Effector memory CD8-positive, alpha-beta T cell (primary cell): ENCODE data around the gene SBK2.
"Not testable (repeated sequence)": the region's sequence is repeated elsewhere in the genome, so short reads cannot be mapped to it uniquely, and the experiment has no call there.

Source experiments
- ATAC-seq: fragments of 150-1000 bp; cut with Tn5 transposase; replicated peaks from 2 replicates; pipeline ENCODE4 v1.10.0; 2021; ENCODE audit warnings: mild to moderate bottlenecking, moderate library complexity
- DNase-seq, 3 experiments: peaks; one replicate each; pipeline ENCODE4 v3.0.0; 2021
- H3K27ac Mint-ChIP-seq, 2 donors: one replicate each; pipeline ENCODE4 v1.8.0; 2022; ENCODE audit warnings: mild to moderate bottlenecking in 2 of 2, mixed read lengths in 2 of 2, moderate library complexity in 2 of 2
- H3K27me3 Mint-ChIP-seq, 2 donors: one replicate each; pipeline ENCODE4 v1.8.0; 2022; ENCODE audit warnings: mixed read lengths in 2 of 2
- H3K36me3 Mint-ChIP-seq: one replicate; pipeline ENCODE4 v1.8.0; 2022; ENCODE audit warnings: mild to moderate bottlenecking, moderate library complexity, mixed read lengths; ENCODE audit not compliant: insufficient read depth
- H3K4me1 Mint-ChIP-seq, 2 donors: one replicate each; pipeline ENCODE4 v1.8.0; 2022; ENCODE audit warnings: low read depth in 2 of 2, mixed read lengths in 2 of 2
- H3K4me3 Mint-ChIP-seq, 2 donors: one replicate each; pipeline ENCODE4 v1.8.0; 2022; ENCODE audit warnings: mild to moderate bottlenecking in 2 of 2, mixed read lengths in 2 of 2, moderate library complexity in 2 of 2
- H3K9me3 Mint-ChIP-seq, 2 donors: one replicate each; pipeline ENCODE4 v1.8.0; 2022; ENCODE audit warnings: mixed read lengths in 2 of 2

The SBK2 gene

GRCh38 chr19:55496820-55497219 is 40.1 kb downstream of the SBK2 start:
- peaks cover 6 to 25% of the 10 kb centered on the region in 2 donors for H3K27me3 Mint-ChIP-seq
- not testable (repeated sequence) for H3K9me3 Mint-ChIP-seq, H3K4me3 Mint-ChIP-seq, H3K36me3 Mint-ChIP-seq, H3K27ac Mint-ChIP-seq, H3K4me1 Mint-ChIP-seq, DNase-seq, ATAC-seq

- no peak overlapping the region for H3K27ac Mint-ChIP-seq
- no peaks in the 10 kb centered on the region for H3K36me3 Mint-ChIP-seq
- no peaks in the 10 kb centered on the region for H3K9me3 Mint-ChIP-seq
- DNase-seq (no peak), ATAC-seq (no peak)
- H3K4me1 Mint-ChIP-seq = peaks cover 0 to 1% of the 10 kb centered on the region in 2 donors
- no peak overlapping the region for H3K4me3 Mint-ChIP-seq
- H3K27me3 Mint-ChIP-seq = peaks cover 6 to 25% of the 10 kb centered on the region in 2 donors
Measured at GRCh38 chr19:55495646-55496349, 41.1 kb downstream of the SBK2 start.

GRCh38 chr19:55494172-55494761 is 42.7 kb downstream of the SBK2 start:
- peak; percentile 27 for ATAC-seq
- no peak for DNase-seq
- Mint-ChIP-seq H3K27me3 (peaks cover 6 to 25% of the 10 kb centered on the region in 2 donors), H3K9me3 (no peaks in the 10 kb centered on the region), H3K36me3 (no peaks in the 10 kb centered on the region), H3K4me3 (peak overlapping the region; percentile 44 to 68), H3K4me1 (peaks cover 0 to 1% of the 10 kb centered on the region in 2 donors), H3K27ac (no peak overlapping the region)

- peak overlapping the region in 1 of 2 donors; percentile 68 for H3K4me3 Mint-ChIP-seq
- H3K27me3 Mint-ChIP-seq = peaks cover 6 to 25% of the 10 kb centered on the region in 2 donors
- H3K27ac Mint-ChIP-seq = no peak overlapping the region
- H3K36me3 Mint-ChIP-seq = no peaks in the 10 kb centered on the region
- no peaks in the 10 kb centered on the region for H3K9me3 Mint-ChIP-seq
- DNase-seq (no peak), ATAC-seq (no peak)
- peaks cover 0 to 1% of the 10 kb centered on the region in 2 donors for H3K4me1 Mint-ChIP-seq
Measured at GRCh38 chr19:55493645-55494171, 43.2 kb downstream of the SBK2 start.

- ATAC-seq = no peak
Measured at GRCh38 chr19:55493052-55493644, 43.8 kb downstream of the SBK2 start.

GRCh38 chr19:55492362-55492944 is 44.5 kb downstream of the SBK2 start:
- ATAC-seq (no peak), DNase-seq (no peak)
- Mint-ChIP-seq H3K36me3 (peaks cover 4% of the 10 kb centered on the region), H3K9me3 (no peaks in the 10 kb centered on the region), H3K27ac (no peak overlapping the region), H3K27me3 (peaks cover 6 to 25% of the 10 kb centered on the region in 2 donors), H3K4me3 (no peak overlapping the region), H3K4me1 (peaks cover 0 to 3% of the 10 kb centered on the region in 2 donors)

More at GRCh38 chr19:55493052-55493644, 43.8 kb downstream of the SBK2 start:
- Mint-ChIP-seq H3K9me3 (no peaks in the 10 kb centered on the region), H3K27ac (no peak overlapping the region), H3K36me3 (no peaks in the 10 kb centered on the region), H3K4me1 (peaks cover 0 to 1% of the 10 kb centered on the region in 2 donors), H3K4me3 (no peak overlapping the region), H3K27me3 (peaks cover 6 to 25% of the 10 kb centered on the region in 2 donors)
- DNase-seq = no peak

GRCh38 chr19:55491546-55492360 is 45.2 kb downstream of the SBK2 start:
- ATAC-seq (no peak), DNase-seq (no peak)
- Mint-ChIP-seq H3K4me3 (no peak overlapping the region), H3K36me3 (peaks cover 9% of the 10 kb centered on the region), H3K27me3 (peaks cover 6 to 25% of the 10 kb centered on the region in 2 donors), H3K27ac (peak overlapping the region in 1 of 2 donors; percentile 13), H3K9me3 (no peaks in the 10 kb centered on the region), H3K4me1 (peaks cover 0 to 5% of the 10 kb centered on the region in 2 donors)

GRCh38 chr19:55490478-55491432 is 46.2 kb downstream of the SBK2 start:
- no peak for ATAC-seq
- H3K27me3 Mint-ChIP-seq = peaks cover 6 to 25% of the 10 kb centered on the region in 2 donors

GRCh38 chr19:55489711-55490477 is 47.0 kb downstream of the SBK2 start:
- ATAC-seq (no peak), DNase-seq (no peak)
- Mint-ChIP-seq H3K36me3 (peaks cover 20% of the 10 kb centered on the region), H3K4me3 (no peak overlapping the region), H3K27me3 (peaks cover 6 to 25% of the 10 kb centered on the region in 2 donors), H3K27ac (no peak overlapping the region), H3K4me1 (peaks cover 5 to 9% of the 10 kb centered on the region in 2 donors), H3K9me3 (no peaks in the 10 kb centered on the region)

More at GRCh38 chr19:55490478-55491432, 46.2 kb downstream of the SBK2 start:
- Mint-ChIP-seq H3K9me3 (no peaks in the 10 kb centered on the region), H3K36me3 (peaks cover 13% of the 10 kb centered on the region), H3K4me3 (no peak overlapping the region), H3K27ac (no peak overlapping the region), H3K4me1 (peaks cover 5 to 8% of the 10 kb centered on the region in 2 donors)
- DNase-seq = no peak

GRCh38 chr19:55488986-55489710 is 47.8 kb downstream of the SBK2 start:
- ATAC-seq (no peak), DNase-seq (no peak)
- H3K27ac Mint-ChIP-seq = no peak overlapping the region
- peaks cover 6 to 18% of the 10 kb centered on the region in 2 donors for H3K27me3 Mint-ChIP-seq
- H3K4me3 Mint-ChIP-seq = no peak overlapping the region
- H3K4me1 Mint-ChIP-seq = peaks cover 5 to 11% of the 10 kb centered on the region in 2 donors
- peaks cover 27% of the 10 kb centered on the region for H3K36me3 Mint-ChIP-seq
- H3K9me3 Mint-ChIP-seq = no peaks in the 10 kb centered on the region
